ENCODE results near the gene PXDN.

- TF ChIP-seq ZSCAN29 (CRISPR knock-in tag; conservative IDR thresholded peaks at IDR 0.05) (no peak), ZFP1 (CRISPR knock-in tag; IDR thresholded peaks at IDR 0.05) (no peak), CTCF (CRISPR knock-in tag; IDR thresholded peaks at IDR 0.05) (no peak), HMG20B (CRISPR knock-in tag; conservative IDR thresholded peaks at IDR 0.05) (no peak), ZNF720 (CRISPR knock-in tag; IDR thresholded peaks at IDR 0.05) (no peak), ZNF766 (CRISPR knock-in tag; IDR thresholded peaks at IDR 0.05; ENCODE audit: borderline replicate concordance) (no peak), CSRNP2 (CRISPR knock-in tag; conservative IDR thresholded peaks at IDR 0.05; ENCODE audit: low read depth) (no peak), SRSF9 (IDR thresholded peaks at IDR 0.05; ENCODE audit: borderline replicate concordance, insufficient read depth, low read depth, low read length, poor library complexity, severe bottlenecking) (no peak), CEBPB (IDR thresholded peaks at IDR 0.05; ENCODE audit: borderline replicate concordance, low read depth, low read length) (no peak), FOXK1 (CRISPR knock-in tag; IDR thresholded peaks at IDR 0.05; ENCODE audit: borderline replicate concordance, low read depth) (no peak), PCBP1 (IDR thresholded peaks at IDR 0.05; ENCODE audit: borderline replicate concordance, low read depth, low read length) (no peak), SMYD3 (CRISPR knock-in tag; IDR thresholded peaks at IDR 0.05) (no peak), REL (CRISPR knock-in tag; conservative IDR thresholded peaks at IDR 0.05) (no peak)
Observed at GRCh38 chr2:1721706-1722646, 22.3 kb downstream of the PXDN start.
